ENCODE results near the gene GRAMD1A.

The GRAMD1A gene

DNA sequence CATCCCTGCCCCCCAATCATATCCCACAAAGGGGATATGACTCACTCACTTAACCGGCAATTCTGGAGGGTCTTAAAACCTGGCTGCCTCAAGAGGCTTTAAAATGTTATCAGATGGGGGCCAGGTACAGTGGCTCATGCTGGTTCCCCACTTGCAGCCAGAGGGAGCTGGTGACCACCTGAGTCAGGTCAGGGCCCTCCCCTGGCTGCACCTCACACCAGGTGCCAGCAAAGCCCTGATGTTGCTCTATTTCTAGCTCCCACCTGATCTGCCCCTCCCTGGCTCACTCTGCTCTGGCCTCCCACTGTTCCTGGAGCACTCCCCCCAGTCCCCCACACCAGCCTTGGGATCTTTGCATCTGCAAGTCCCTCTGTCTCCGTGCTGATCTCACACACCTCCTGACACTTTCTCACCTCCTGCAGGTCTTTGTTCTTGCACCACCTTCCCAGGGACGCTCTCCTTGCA is 55.6 kb downstream of the GRAMD1A start:
- no peak for DNase-seq (ENCODE audit: low read depth)

DNA sequence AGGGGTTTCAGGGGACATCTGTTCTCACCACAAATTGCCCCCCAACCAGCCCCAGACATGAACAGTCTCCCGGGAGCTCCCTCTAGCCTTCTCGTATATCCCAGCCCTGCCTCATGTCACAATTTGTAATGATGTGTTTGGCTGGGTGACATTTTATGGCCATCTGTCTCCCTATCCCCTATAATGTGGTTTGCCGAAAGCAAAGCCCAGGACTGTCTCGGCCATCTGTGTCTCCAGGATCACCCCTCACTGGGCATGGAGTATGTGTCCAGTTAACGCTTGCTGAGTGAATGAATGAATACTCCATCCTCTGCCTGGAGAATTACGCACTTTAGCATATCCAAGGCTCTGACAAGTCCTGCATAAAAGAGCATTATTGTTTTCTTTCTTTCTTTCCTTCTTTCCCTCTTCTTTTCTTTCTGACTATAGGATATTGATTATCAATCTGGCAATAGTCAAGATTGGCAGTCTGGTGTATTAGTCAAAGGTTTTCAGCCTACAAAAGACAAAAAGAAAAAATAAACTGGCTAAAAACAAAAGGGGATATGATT is 56.5 kb downstream of the GRAMD1A start:
- DNase-seq (ENCODE audit: low read depth): no peak

DNA sequence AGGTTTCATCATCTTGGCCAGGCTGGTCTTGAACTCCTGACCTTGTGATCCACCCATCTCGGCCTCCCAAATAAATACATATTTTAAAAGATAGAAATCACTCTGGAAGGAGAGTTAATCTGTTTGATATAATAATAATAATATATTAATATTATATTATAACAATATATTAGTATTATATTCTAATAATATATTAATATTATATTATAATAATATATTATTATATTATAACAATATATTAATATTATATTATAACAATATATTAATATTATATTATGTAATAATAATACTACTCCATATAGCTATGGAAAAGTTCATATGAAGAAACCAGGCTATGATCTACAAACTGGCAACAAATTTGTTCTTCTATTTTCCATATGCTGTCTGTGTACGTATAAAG is 58.2 kb downstream of the GRAMD1A start:
- DNase-seq (ENCODE audit: low read depth): no peak

DNA sequence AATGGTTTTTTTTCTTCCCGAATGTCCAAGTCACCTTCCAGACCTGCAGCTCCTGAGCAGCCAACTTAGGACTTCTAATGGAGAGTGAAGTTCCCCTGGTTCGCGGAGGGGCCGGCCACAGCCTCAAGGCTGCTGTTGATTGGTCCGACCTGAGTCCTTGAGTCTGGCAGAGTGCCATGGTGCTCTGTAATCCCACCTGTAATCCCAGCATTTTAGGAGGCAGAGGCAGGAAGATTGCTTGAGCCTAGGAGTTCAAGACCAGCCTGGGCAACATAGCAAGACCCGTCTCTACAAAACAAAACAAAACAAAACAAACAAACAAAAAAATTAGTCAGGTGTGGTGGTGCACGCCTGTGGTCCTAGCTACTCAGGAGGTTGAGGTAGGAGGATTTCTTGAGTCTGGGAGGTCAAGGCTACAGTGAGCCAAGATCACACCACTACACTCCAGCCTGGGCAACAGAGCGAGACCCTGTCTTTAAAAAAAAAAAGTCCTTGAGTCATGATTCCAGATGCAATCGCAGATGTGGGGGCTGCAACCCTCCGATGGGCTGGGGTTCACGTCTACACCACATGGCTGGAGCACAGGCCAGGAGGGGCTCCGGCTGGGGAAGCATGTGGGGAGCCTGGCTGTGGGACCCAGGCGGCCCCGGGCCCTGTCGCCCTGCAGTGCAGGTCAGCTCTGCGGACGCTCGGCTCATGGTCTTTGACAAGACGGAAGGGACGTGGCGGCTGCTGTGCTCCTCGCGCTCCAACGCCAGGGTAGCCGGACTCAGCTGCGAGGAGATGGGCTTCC is 59.1 kb downstream of the GRAMD1A start:
- no peak for DNase-seq (ENCODE audit: low read depth)

DNA sequence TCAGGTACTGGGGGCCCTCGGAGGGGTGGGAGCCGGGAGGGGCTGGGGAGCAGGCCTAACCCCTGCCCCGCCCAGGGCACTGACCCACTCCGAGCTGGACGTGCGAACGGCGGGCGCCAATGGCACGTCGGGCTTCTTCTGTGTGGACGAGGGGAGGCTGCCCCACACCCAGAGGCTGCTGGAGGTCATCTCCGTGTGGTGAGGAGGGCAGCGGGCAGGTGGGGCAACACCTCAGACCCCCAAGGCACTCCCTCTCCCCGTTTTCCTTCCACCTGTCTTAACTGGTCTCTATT is 59.6 kb downstream of the GRAMD1A start:
- DNase-seq (ENCODE audit: low read depth): no peak

DNA sequence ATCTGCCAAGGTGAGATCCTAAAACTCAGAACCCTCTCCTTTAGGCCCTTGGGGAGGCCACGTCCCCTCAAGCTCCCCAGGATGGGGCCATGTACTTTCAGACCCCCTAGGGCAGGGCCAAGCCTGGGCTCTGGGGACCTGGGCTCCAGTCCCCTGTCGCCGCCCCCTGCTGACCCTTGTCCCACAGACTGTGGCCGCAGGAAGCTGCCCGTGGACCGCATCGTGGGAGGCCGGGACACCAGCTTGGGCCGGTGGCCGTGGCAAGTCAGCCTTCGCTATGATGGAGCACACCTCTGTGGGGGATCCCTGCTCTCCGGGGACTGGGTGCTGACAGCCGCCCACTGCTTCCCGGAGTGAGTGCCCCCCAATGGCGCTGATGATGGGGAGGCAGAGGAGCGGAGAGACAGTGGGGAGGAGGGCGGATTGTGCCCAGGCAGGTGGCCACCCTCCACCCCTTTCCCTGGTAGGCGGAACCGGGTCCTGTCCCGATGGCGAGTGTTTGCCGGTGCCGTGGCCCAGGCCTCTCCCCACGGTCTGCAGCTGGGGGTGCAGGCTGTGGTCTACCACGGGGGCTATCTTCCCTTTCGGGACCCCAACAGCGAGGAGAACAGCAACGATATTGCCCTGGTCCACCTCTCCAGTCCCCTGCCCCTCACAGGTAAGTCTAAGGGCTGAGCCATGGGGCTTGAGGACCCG is 60.2 kb downstream of the GRAMD1A start:
- no peak for DNase-seq (ENCODE audit: low read depth)

DNA sequence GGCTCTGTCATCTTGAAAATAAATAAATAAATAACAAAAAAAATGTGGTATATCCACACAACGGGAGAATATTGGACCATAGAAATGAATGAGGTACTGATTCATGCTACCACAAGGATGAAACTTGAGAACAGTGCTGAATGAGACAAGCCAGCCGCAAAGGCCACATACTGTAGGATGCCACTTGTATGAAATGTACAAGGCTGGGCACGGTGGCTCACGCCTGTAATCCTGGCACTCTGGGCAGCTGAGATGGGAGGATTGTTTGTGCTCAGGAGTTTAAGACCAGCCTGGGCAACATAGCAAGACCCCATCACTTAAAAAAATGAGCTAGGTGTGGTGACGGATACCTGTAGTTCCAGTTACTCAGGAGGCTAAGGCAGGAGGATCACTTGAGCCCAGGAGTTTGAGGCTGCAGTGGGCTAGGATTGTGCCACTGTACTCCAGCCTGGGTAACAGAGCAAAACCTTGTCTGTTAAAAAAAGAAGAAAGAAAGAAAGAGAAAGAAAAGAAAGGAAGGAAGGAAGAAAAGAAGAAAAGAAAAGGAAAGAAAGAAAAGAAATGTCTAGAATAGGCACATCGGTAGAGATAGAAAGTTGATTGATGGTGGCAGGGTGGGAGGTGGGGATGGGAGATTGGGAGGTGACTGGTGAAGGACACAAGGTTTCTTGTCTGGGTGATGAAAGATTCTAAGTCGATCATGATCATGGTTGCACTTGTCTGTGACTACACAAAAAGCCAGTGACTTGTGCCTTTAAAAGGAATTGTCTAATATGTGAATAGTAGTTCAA is 61.7 kb downstream of the GRAMD1A start:
- no peak for DNase-seq (ENCODE audit: low read depth)

DNA sequence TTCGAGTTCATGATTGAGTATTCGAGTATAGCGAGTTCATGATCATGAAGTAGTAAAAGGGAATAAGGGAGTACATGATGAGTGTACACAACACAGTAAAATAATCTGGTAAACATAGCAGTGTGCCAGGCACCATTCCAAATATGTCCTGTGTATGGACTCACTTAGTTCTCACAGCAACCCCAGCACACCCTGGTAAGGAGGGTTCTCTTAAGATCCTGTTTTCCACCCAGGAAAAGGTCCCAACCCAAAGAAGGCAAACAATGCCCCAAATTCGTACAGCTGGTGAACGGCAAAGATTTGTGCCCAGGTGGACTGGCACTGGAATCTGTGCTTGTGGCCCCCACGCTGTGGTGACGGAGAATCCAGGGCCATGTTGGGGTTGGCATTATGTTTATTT is 62.8 kb downstream of the GRAMD1A start:
- no peak for DNase-seq (ENCODE audit: low read depth)

DNA sequence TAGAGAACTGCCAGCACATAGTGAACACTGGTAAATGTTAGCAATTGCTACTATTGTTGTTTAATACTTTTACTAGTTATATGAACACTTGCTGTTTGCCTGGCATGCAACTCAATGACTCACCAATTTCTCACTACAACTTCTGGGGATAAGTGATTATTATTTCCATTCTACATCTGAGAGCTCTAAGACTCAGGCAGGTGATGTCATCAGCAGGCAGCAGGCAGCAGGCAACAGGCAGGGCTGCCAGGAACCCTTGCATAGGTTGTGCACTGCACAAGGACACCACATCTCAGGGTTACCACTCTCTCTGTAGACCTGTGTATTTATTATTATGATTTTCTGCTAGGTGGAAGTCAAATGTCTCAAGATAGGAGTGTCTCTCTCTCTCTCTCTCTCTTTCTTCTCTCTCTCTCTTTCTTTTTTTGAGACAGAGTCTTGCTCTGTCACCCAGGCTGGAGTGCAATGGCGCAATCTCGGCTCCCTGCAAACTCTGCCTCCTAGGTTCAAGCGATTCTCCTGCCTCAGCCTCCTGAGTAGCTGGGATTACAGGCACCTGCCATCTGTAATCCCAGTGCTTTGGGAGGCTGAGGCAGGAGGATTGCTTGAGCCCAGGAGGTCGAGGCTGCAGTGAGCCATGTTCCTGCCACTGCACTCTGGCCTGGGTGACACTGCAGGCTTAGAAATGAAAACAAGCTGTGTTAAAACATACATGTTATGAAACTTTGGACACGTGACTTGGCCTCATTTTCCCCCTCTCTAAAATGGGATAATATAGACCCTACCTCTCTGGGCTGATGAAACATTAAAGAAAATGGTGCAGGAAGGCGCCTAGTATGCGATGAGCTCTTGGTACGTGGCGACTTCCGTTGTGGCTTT is 64.1 kb downstream of the GRAMD1A start:
- peak; percentile 22 for DNase-seq (ENCODE audit: low read depth)

DNA sequence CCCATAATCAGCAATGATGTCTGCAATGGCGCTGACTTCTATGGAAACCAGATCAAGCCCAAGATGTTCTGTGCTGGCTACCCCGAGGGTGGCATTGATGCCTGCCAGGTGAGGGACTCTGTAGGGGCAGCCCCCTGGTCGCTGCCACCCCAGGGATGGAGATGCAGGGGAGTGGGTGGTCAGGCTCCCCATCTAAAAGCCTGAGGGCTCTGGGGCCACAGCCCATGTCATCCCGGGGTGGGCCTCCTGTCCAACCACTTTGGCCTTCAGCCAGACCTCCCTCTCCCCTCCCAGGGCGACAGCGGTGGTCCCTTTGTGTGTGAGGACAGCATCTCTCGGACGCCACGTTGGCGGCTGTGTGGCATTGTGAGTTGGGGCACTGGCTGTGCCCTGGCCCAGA is 65.5 kb downstream of the GRAMD1A start:
- no peak for DNase-seq (ENCODE audit: low read depth)

DNA sequence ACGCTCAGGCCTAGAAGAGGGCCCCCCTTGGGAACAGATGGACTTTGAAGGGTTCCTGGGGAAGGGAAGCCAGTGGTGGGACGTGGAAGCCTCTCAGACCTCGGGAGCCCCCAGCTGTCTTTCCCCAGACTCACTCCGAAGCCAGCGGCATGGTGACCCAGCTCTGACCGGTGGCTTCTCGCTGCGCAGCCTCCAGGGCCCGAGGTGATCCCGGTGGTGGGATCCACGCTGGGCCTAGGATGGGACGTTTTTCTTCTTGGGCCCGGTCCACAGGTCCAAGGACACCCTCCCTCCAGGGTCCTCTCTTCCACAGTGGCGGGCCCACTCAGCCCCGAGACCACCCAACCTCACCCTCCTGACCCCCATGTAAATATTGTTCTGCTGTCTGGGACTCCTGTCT is 66.0 kb downstream of the GRAMD1A start:
- DNase-seq (ENCODE audit: low read depth): no peak

DNA sequence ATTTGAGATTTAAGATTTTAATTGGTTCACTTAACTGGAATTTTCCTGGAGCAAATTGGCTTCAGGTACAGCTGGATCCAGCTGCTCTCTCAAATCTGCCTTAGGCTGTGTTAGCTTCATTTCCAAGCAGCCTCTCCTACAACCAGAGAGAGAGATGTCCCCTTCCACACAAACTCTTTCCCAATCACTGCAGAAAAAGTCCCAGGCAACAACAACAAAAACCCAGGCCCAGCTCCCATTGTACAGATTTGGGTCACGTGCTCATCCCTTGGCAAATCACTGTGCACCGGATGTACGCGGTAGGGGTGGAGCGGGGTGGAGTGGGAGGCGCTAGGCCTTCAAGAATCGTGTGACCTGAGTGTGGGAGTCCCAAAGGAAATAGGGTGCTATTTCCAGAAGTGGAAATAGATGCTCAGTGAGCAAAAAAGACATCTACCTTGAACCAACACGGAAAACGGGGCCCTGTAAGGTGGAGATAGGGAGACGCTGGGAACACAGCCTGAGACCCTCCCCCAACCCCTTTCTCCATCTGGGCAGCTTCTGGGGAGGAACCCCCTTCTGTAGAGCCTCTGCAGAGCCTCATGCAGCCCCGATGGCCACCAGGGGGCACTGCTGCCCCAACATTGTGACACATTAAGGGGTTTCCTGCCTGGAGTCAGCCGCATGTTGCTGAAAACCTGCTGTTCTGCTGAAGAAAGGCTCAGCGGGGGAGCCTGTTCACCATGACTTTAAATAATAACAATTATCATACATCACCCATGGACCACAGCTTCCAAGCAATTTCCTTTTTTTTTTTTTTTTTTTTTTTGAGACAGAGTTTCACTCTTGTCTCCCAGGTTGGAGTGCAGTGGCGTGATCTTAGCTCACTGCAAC is 66.8 kb downstream of the GRAMD1A start:
- DNase-seq (ENCODE audit: low read depth): peak; percentile 92

DNA sequence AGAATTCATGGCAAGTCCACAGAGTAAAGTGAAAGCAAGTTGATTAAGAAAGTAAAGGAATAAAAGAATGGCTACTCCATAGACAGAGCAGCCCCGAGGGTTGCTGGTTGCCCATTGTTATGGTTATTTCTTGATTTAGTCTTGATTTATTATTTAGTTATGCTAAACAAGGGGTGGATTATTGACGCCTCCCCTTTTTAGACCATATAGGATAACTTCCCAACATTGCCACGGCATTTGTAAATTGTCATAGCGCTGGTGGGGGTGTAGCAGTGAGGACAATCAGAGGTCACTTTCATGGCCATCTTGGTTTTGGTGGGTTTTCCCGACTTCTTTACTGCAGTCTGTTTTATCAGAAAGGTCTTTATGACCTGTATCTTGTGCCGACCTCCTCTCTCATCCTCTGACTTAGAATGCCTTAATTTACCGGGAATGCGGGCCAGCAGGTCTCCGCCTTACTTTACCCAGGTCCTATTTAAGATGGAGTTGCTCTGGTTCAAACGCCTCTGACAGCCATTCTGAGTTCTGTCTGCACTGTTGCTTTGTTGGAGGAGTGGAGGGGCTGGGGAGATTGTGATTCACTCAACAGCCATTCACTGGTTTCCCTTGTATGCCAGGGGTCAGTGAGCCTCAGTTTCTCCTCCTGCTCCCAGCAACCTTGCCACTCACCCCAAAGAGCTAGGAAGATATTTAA is 69.0 kb downstream of the GRAMD1A start:
- DNase-seq (ENCODE audit: low read depth): no peak

DNA sequence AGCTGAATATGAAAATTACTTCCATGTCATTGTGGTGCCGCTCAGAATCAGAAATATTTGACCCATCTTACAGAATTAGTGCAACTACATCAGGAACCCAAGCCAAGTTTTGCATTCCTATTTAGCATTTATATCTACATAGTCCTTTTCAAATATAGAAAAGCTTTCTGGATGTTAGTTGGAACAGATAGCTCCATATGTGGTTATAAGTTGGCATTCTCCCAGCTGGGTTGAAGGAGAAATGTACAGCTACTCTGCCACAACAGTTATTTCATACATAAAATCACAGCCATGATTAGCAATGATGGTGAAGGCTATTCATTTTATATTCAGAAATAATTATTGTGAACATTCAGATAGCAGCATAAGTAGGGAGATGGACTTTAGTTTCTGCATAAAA is 69.6 kb downstream of the GRAMD1A start:
- no peak for DNase-seq (ENCODE audit: low read depth)

DNA sequence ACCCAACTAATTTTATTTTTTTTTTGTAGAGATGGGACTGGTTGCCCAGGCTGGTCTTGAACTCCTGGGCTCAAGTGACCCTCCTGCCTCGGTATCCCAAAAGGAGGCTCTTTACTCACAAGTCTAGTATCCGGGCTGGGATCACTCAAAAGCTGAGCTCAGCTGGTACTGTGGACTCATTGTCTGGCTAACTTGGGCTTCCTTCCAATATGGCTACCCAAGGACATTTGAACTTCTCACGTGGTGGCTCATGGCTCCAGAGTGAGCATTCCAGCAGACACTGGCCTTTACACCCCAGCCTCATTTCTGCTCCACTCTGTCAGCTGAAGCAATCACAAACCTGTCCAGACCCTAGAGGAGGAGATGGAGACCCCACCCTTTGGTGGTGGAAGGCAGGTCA is 70.3 kb downstream of the GRAMD1A start:
- DNase-seq (ENCODE audit: low read depth): no peak

DNA sequence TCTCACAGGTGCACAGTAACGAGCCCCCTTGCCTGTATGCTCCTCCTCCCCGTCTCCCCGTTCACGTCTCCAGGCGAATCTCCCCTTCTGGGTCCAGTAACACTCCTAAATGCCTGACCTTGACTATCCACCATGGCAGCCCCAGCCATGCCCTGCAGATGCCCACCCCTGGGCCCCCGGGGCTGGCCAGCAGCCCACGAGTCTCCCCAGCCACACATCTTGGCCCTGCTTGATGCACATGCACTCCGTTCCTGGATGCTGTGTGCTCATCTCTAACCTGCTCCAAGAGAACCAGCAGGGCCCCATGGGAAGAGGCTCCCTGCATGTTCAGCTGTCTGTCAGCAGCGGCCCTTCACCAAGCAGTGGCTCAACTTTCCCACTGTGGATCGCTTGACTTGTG is 73.4 kb downstream of the GRAMD1A start:
- DNase-seq (ENCODE audit: low read depth): no peak

DNA sequence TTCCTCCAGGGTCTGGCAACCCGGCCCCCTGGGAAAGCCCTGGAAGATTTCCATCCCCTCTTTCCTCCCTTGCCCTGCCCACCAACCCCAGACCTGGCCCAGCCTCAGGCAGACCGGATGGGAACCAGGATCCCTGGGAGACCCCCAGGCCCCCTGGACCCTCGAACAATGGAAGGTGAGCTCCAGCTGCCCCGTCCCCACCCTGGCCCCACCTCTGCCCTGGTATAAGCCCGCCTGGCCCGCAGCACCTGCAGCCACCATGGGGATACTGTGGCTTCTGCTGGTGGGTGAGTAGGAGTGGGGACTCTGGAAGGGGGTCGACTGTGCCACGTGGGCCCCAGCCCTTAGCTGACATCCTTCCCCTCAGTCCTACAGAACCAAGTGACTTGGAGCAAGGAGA is 73.8 kb downstream of the GRAMD1A start:
- no peak for DNase-seq (ENCODE audit: low read depth)

DNA sequence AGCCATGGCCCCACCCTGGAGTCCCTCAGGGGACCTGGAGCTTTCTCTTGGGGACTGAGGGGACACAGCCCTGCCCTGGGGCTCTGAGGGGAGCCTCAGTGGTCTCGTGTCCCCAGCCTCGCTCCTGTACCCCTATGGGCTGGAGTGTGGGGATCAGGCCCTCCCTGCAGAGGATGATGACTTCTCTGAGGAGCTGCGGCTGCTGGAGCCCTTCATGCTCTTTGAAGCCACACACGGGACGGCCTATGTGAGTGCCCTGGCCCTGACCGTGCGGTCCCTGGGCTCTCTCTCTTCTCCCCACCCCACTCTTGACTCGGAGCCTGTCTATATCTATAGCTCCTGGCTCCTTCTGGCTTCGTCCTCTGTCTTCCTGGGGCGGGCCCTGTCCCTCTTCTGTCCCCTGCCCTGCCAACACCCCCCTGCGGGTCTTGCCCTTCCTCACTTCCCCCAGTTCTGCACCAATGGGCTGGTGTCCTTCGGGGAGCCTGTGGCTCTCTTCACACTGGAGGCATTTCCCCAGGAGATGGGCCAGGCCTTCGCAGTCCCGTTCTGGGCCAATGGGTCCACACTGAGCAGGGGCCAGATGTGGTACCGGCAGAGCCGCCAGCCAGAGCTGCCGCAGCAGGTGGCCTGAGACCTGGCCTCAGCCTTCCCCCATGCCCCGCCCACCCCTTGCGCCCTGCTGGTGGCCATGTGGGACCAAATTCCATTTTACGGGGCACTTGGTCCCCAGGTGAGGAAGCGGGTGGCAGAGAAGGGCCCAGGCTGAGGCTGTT is 74.5 kb downstream of the GRAMD1A start:
- no peak for DNase-seq (ENCODE audit: low read depth)

All from HS-27A (cell line).